HEK293 (cell line): ENCODE data around the gene ANKRD9.

Source experiments
- CTCF ChIP-seq: fragments of 450-650 bp; formaldehyde crosslinking; IDR thresholded peaks from 2 replicates; pipeline ENCODE4 v1.5.1; 2016; ENCODE audit warnings: missing biosample characterization, missing genetic modification characterization
- KLF10 ChIP-seq: fragments of 450-650 bp; IDR thresholded peaks from 2 replicates; pipeline ENCODE4 v1.5.1; 2018; ENCODE audit warnings: missing biosample characterization, mild to moderate bottlenecking, missing genetic modification characterization
- ZNF350 ChIP-seq: fragments of 450-650 bp; formaldehyde crosslinking; IDR thresholded peaks from 2 replicates; pipeline ENCODE4 v1.5.0; 2017; ENCODE audit warnings: missing biosample characterization, mild to moderate bottlenecking, missing genetic modification characterization
- ZNF521 ChIP-seq: fragments of 450-650 bp; formaldehyde crosslinking; IDR thresholded peaks from 2 replicates; pipeline ENCODE4 v1.5.1; 2017; ENCODE audit warnings: missing biosample characterization, mild to moderate bottlenecking, missing genetic modification characterization
- ZNF558 ChIP-seq: fragments of 450-650 bp; formaldehyde crosslinking; IDR thresholded peaks from 2 replicates; pipeline ENCODE4 v1.5.1; 2016; ENCODE audit warnings: missing biosample characterization, missing genetic modification characterization
- ZNF623 ChIP-seq: fragments of 450-650 bp; formaldehyde crosslinking; IDR thresholded peaks from 2 replicates; pipeline ENCODE4 v1.5.1; 2016; ENCODE audit warnings: missing biosample characterization, missing genetic modification characterization
- TF ChIP-seq, protein P1 (sequence below): fragments of 450-650 bp; formaldehyde crosslinking; IDR thresholded peaks from 2 replicates; pipeline ENCODE4 v1.5.1; 2016; ENCODE audit warnings: missing biosample characterization, missing genetic modification characterization
- TF ChIP-seq, protein P2 (sequence below): fragments of 450-650 bp; formaldehyde crosslinking; IDR thresholded peaks from 2 replicates; pipeline ENCODE4 v1.5.1; 2016; ENCODE audit warnings: missing biosample characterization, missing genetic modification characterization

DNA sequence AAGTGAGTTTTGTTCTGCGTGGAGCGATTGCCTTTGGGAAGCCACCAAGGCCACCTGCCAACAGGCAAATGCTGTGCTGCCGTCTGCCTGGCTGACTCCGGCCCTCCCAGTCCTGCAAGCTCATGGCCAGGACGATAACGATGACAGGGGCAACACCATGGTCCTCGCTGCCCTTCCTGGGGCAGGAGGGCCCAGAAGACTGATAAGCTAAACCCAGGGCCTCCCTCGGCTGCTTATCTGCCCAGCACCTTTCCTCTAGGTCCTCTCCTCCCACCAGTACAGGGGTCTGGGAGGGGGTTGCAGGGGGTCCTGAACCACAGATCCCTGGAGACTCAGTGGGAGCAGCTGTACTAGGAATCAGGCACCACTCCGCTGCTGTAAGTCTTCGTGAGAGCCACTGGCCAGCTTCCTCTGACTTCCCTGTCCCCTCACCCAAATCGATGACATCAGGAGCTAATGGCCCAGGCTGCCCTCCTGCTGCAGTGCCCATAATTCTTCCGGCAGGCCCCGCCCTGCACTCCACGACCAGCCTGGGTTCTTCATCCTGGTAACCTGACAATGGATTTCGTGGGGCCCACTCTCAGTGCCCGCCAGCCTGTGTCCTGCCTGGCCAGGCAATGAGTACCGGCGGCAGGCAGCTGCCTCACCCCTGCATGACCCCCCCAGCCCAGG is 5.1 kb downstream of the ANKRD9 start:
- TF ChIP-seq, protein P1, sequence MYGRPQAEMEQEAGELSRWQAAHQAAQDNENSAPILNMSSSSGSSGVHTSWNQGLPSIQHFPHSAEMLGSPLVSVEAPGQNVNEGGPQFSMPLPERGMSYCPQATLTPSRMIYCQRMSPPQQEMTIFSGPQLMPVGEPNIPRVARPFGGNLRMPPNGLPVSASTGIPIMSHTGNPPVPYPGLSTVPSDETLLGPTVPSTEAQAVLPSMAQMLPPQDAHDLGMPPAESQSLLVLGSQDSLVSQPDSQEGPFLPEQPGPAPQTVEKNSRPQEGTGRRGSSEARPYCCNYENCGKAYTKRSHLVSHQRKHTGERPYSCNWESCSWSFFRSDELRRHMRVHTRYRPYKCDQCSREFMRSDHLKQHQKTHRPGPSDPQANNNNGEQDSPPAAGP (tag by site-specific recombination): no peak
- TF ChIP-seq ZNF350 (tag by site-specific recombination): no peak
- no peak for TF ChIP-seq ZNF521 (tag by site-specific recombination)
- TF ChIP-seq CTCF (tag by site-specific recombination): no peak
- TF ChIP-seq ZNF558 (tag by site-specific recombination): no peak
- TF ChIP-seq KLF10: no peak
- TF ChIP-seq ZNF623 (tag by site-specific recombination): no peak
- TF ChIP-seq, protein P2, sequence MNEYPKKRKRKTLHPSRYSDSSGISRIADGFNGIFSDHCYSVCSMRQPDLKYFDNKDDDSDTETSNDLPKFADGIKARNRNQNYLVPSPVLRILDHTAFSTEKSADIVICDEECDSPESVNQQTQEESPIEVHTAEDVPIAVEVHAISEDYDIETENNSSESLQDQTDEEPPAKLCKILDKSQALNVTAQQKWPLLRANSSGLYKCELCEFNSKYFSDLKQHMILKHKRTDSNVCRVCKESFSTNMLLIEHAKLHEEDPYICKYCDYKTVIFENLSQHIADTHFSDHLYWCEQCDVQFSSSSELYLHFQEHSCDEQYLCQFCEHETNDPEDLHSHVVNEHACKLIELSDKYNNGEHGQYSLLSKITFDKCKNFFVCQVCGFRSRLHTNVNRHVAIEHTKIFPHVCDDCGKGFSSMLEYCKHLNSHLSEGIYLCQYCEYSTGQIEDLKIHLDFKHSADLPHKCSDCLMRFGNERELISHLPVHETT: no peak
